Panc1 (cell line): ENCODE results near the gene DKK3.

ENCODE experiments used
- POLR2AphosphoS5 ChIP-seq: IDR thresholded peaks from 2 replicates; pipeline ENCODE4 v1.6.1; 2012; ENCODE audit warnings: mild to moderate bottlenecking, low read depth, low read length, moderate library complexity
- SIN3A ChIP-seq: IDR thresholded peaks from 2 replicates; pipeline ENCODE4 v1.6.1; 2012; ENCODE audit warnings: low read depth, mild to moderate bottlenecking, low read length, moderate library complexity, borderline replicate concordance; ENCODE audit not compliant: insufficient read depth
- TF ChIP-seq, protein P1 (sequence below): fragments of 450-650 bp; IDR thresholded peaks from 2 replicates; pipeline ENCODE4 v1.5.1; 2017; ENCODE audit warnings: mild to moderate bottlenecking
- TF ChIP-seq, protein P2 (sequence below), 2 experiments: IDR thresholded peaks; 2 replicates each; pipeline ENCODE4 v1.6.1; 2011 to 2012; ENCODE audit warnings: low read depth in 2 of 2, control low read depth in 1 of 2, low read length in 1 of 2, mild to moderate bottlenecking in 1 of 2, moderate library complexity in 1 of 2; ENCODE audit not compliant: insufficient read depth in 1 of 2

DNA sequence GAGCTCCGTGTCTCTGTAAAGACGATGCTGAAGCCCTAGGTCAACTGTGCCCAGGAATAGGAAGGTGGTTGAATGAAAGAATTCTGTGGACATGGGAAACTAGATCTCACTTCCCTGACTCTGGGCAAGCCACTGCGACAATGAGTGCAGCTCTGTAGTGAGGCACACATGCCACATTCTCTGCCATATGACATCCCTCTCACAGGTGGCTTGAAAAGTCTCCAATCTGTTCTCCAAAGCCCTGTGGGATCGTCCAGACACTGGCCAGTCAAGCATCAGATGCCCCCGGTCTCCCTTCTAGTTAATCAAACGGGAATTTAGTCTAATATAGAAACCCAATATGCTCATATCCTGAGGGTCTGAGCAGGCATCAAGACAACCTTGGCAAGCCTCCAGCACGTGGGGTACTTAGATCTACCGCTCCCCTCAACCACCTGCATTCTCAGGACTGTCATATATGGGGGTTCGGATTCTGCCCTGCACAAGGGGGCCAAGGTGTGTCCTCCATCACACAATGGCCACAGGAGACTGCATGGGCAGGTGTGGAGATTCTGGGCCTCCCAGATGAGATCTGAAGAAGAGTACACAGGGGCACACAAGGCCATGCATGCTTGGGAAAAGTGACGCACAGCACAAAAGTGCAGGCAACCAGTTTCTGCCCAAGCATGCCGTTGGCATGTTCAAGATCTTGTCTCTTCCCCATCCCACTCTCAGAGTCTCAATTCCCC lies 11.9 kb downstream of the DKK3 start:
- TF ChIP-seq, protein P1, sequence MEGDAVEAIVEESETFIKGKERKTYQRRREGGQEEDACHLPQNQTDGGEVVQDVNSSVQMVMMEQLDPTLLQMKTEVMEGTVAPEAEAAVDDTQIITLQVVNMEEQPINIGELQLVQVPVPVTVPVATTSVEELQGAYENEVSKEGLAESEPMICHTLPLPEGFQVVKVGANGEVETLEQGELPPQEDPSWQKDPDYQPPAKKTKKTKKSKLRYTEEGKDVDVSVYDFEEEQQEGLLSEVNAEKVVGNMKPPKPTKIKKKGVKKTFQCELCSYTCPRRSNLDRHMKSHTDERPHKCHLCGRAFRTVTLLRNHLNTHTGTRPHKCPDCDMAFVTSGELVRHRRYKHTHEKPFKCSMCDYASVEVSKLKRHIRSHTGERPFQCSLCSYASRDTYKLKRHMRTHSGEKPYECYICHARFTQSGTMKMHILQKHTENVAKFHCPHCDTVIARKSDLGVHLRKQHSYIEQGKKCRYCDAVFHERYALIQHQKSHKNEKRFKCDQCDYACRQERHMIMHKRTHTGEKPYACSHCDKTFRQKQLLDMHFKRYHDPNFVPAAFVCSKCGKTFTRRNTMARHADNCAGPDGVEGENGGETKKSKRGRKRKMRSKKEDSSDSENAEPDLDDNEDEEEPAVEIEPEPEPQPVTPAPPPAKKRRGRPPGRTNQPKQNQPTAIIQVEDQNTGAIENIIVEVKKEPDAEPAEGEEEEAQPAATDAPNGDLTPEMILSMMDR: no peak
- no peak for TF ChIP-seq POLR2AphosphoS5
- TF ChIP-seq, protein P2, sequence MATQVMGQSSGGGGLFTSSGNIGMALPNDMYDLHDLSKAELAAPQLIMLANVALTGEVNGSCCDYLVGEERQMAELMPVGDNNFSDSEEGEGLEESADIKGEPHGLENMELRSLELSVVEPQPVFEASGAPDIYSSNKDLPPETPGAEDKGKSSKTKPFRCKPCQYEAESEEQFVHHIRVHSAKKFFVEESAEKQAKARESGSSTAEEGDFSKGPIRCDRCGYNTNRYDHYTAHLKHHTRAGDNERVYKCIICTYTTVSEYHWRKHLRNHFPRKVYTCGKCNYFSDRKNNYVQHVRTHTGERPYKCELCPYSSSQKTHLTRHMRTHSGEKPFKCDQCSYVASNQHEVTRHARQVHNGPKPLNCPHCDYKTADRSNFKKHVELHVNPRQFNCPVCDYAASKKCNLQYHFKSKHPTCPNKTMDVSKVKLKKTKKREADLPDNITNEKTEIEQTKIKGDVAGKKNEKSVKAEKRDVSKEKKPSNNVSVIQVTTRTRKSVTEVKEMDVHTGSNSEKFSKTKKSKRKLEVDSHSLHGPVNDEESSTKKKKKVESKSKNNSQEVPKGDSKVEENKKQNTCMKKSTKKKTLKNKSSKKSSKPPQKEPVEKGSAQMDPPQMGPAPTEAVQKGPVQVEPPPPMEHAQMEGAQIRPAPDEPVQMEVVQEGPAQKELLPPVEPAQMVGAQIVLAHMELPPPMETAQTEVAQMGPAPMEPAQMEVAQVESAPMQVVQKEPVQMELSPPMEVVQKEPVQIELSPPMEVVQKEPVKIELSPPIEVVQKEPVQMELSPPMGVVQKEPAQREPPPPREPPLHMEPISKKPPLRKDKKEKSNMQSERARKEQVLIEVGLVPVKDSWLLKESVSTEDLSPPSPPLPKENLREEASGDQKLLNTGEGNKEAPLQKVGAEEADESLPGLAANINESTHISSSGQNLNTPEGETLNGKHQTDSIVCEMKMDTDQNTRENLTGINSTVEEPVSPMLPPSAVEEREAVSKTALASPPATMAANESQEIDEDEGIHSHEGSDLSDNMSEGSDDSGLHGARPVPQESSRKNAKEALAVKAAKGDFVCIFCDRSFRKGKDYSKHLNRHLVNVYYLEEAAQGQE (IDR thresholded peaks at IDR 0.05; ENCODE audit: insufficient read depth in 1 of 2, low read depth in 2 of 2, low read length in 1 of 2): no peak
- TF ChIP-seq SIN3A: no peak
